Jurkat, Clone E6-1 (cell line): ENCODE data around the gene FKBP10.

Experiments used
- DNase-seq: peaks from one replicate; pipeline ENCODE4 v3.0.0-alpha.2; 2011; ENCODE audit warnings: low read depth, low spot score
- H3K4me3 ChIP-seq: 2 replicates; pipeline ENCODE4 v1.5.1; 2011; ENCODE audit warnings: mild to moderate bottlenecking, low read length, control low read depth, moderate library complexity

The FKBP10 gene

GRCh38 chr17:41779954-41780353, 32.9 kb upstream of the FKBP10 start:
- no peak overlapping the region for H3K4me3 ChIP-seq
- no peak for DNase-seq

- no peak for DNase-seq
- H3K4me3 ChIP-seq, result no peak overlapping the region
These were observed 31.2 kb upstream of the FKBP10 start for GRCh38 chr17:41781404-41782110.

- no peak for DNase-seq
- no peak overlapping the region for H3K4me3 ChIP-seq
These were observed 30.7 kb upstream of the FKBP10 start for GRCh38 chr17:41782142-41782541.

- no peak for DNase-seq
- no peak overlapping the region for H3K4me3 ChIP-seq
These were observed 28.5 kb upstream of the FKBP10 start for GRCh38 chr17:41784207-41784744.

GRCh38 chr17:41785091-41785858, 27.5 kb upstream of the FKBP10 start:
- H3K4me3 ChIP-seq, result no peak overlapping the region
- DNase-seq, result no peak

- DNase-seq, result no peak
- H3K4me3 ChIP-seq, result no peak overlapping the region
These were observed 27.0 kb upstream of the FKBP10 start for GRCh38 chr17:41785859-41786226.

- DNase-seq, result peak; percentile 55
- no peak within 1 kb of the TSS for H3K4me3 ChIP-seq
These were observed 26.4 kb upstream of the FKBP10 start, which contains the start of gene JUP for GRCh38 chr17:41786227-41787020. TSS of gene JUP (minus strand) at chr17:41786711. CDS start at chr17:41771854, 14,857 bp downstream.

- no peak for DNase-seq
- no peak overlapping the region for H3K4me3 ChIP-seq
These were observed 25.8 kb upstream of the FKBP10 start for GRCh38 chr17:41787021-41787418.

- no peak for DNase-seq
- no peak overlapping the region for H3K4me3 ChIP-seq
These were observed 19.7 kb upstream of the FKBP10 start for GRCh38 chr17:41792845-41793783.

- H3K4me3 ChIP-seq, result no peak overlapping the region
- no peak for DNase-seq
These were observed 18.8 kb upstream of the FKBP10 start for GRCh38 chr17:41793784-41794539.

- DNase-seq, result no peak
- H3K4me3 ChIP-seq, result no peak overlapping the region
These were observed 18.2 kb upstream of the FKBP10 start for GRCh38 chr17:41794540-41794975.

GRCh38 chr17:41796121-41796895, 16.5 kb upstream of the FKBP10 start:
- H3K4me3 ChIP-seq, result no peak overlapping the region
- DNase-seq, result no peak

GRCh38 chr17:41797377-41797776, 15.4 kb upstream of the FKBP10 start:
- DNase-seq, result no peak
- H3K4me3 ChIP-seq, result no peak overlapping the region

GRCh38 chr17:41799366-41799765, 13.4 kb upstream of the FKBP10 start:
- H3K4me3 ChIP-seq, result no peak overlapping the region
- no peak for DNase-seq

GRCh38 chr17:41800601-41801373, 12.0 kb upstream of the FKBP10 start:
- no peak overlapping the region for H3K4me3 ChIP-seq
- no peak for DNase-seq
